ENCODE measurements around the gene GAS7.
A peak's percentile ranks its signal among the peaks of the same experiment; 100 is the strongest.

GAS7 gene

GRCh38 chr17:10156599-10156947, 41.8 kb downstream of the GAS7 start:
- Histone ChIP-seq H2AK5ac (ENCODE audit: low read length) (no peak overlapping the region), H3K4me3 (ENCODE audit: low read length) (no peak overlapping the region), H3K36me3 (ENCODE audit: control insufficient read depth, insufficient read depth, low read length) (no peaks in the 10 kb centered on the region), H3K27me3 (ENCODE audit: insufficient read depth, low read length, poor library complexity) (no peaks in the 10 kb centered on the region), H3K23ac (ENCODE audit: low read length) (no peak overlapping the region), H4K5ac (ENCODE audit: low read length) (no peak overlapping the region), H3K9ac (ENCODE audit: low read length) (no peak overlapping the region), H4K8ac (ENCODE audit: low read depth, low read length) (no peak overlapping the region), H3K4me1 (ENCODE audit: control insufficient read depth, low read depth, low read length) (peaks cover 8% of the 10 kb centered on the region), H2BK120ac (ENCODE audit: low read depth, low read length) (no peak overlapping the region), H3K27ac (ENCODE audit: low read depth, low read length) (peak overlapping the region; percentile 3), H2BK15ac (replicated peaks; ENCODE audit: low read depth) (no peak overlapping the region), H3K18ac (ENCODE audit: low read length) (no peak overlapping the region), H3K79me2 (ENCODE audit: control insufficient read depth, insufficient read depth, low read length) (no peaks in the 10 kb centered on the region), H2BK5ac (ENCODE audit: low read length) (peak overlapping the region; percentile 72), H3K56ac (ENCODE audit: low read length) (peak overlapping the region; percentile 9), H3K79me1 (ENCODE audit: low read length) (no peaks in the 10 kb centered on the region), H3K4ac (ENCODE audit: low read depth, low read length) (no peak overlapping the region), H3K4me2 (ENCODE audit: low read length) (no peak overlapping the region)
- no CpG with 5 or more reads among the region's 4 CpGs for WGBS (ENCODE audit: extremely low coverage, insufficient coverage, low lambda C conversion rate)
- no peak for DNase-seq

- H3K27ac ChIP-seq (ENCODE audit: low read depth, low read length) = no peak overlapping the region
- H2AK5ac ChIP-seq (ENCODE audit: low read length) = no peak overlapping the region
- no peak overlapping the region for H3K23ac ChIP-seq (ENCODE audit: low read length)
- no peak overlapping the region for H2BK120ac ChIP-seq (ENCODE audit: low read depth, low read length)
- H3K79me1 ChIP-seq (ENCODE audit: low read length) = no peaks in the 10 kb centered on the region
- no peaks in the 10 kb centered on the region for H3K79me2 ChIP-seq (ENCODE audit: control insufficient read depth, insufficient read depth, low read length)
- no peak overlapping the region for H3K4ac ChIP-seq (ENCODE audit: low read depth, low read length)
- no peak overlapping the region for H4K8ac ChIP-seq (ENCODE audit: low read depth, low read length)
- DNase-seq = no peak
- no peaks in the 10 kb centered on the region for H3K36me3 ChIP-seq (ENCODE audit: control insufficient read depth, insufficient read depth, low read length)
- H4K5ac ChIP-seq (ENCODE audit: low read length) = no peak overlapping the region
- H2BK5ac ChIP-seq (ENCODE audit: low read length) = no peak overlapping the region
- H3K27me3 ChIP-seq (ENCODE audit: insufficient read depth, low read length, poor library complexity) = no peaks in the 10 kb centered on the region
- H3K4me3 ChIP-seq (ENCODE audit: low read length) = no peak overlapping the region
- no CpG with 5 or more reads among the region's 4 CpGs for WGBS (ENCODE audit: extremely low coverage, insufficient coverage, low lambda C conversion rate)
- H3K4me1 ChIP-seq (ENCODE audit: control insufficient read depth, low read depth, low read length) = peaks cover 8% of the 10 kb centered on the region
- no peak overlapping the region for H3K9ac ChIP-seq (ENCODE audit: low read length)
- H3K4me2 ChIP-seq (ENCODE audit: low read length) = no peak overlapping the region
- no peak overlapping the region for H3K56ac ChIP-seq (ENCODE audit: low read length)
- H2BK15ac ChIP-seq (replicated peaks; ENCODE audit: low read depth) = no peak overlapping the region
- H3K18ac ChIP-seq (ENCODE audit: low read length) = peak overlapping the region; percentile 52
Observed at GRCh38 chr17:10156077-10156435, 42.4 kb downstream of the GAS7 start.

DNA sequence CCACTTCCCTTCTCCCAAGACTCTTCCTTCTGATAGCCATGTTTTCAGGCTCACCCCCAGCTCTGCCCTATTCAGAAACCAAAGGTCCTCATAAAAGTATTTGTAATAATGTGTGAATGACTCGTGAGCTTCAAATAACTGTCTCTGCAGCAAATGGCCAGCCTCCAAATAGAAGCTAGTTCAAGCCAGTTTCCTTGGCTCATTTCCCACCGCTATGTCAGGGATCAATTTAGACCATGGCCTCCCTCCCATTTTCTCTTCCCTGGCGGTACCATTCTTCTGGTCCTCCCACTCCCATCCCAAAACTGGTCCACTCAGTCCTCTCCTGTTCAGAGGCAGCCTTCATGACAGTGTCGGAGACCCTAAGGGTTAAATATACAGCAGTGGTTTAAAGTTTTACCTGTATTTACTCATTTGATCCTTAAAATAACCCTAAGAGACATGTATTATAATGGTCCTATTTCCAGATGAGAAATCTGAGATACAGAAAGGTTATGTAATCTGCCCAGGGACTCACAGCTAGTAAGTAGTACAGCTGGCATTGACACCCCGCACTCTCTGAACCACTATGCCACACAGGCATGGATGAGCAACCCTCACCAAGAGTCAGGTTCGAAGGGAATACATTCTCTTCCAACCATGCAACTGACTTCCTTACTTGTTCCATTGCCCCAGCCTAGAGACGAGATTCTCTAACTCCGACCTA, 42.9 kb downstream of the GAS7 start:
- H4K8ac ChIP-seq (ENCODE audit: low read depth, low read length) = no peak overlapping the region
- H3K27ac ChIP-seq (ENCODE audit: low read depth, low read length) = no peak overlapping the region
- H3K4me2 ChIP-seq (ENCODE audit: low read length) = no peak overlapping the region
- no peaks in the 10 kb centered on the region for H3K79me2 ChIP-seq (ENCODE audit: control insufficient read depth, insufficient read depth, low read length)
- no peaks in the 10 kb centered on the region for H3K27me3 ChIP-seq (ENCODE audit: insufficient read depth, low read length, poor library complexity)
- no peak overlapping the region for H3K9ac ChIP-seq (ENCODE audit: low read length)
- DNase-seq = no peak
- H3K4me3 ChIP-seq (ENCODE audit: low read length) = no peak overlapping the region
- WGBS (ENCODE audit: extremely low coverage, insufficient coverage, low lambda C conversion rate) = no CpG with 5 or more reads among the region's 8 CpGs
- no peaks in the 10 kb centered on the region for H3K79me1 ChIP-seq (ENCODE audit: low read length)
- H3K56ac ChIP-seq (ENCODE audit: low read length) = no peak overlapping the region
- H3K18ac ChIP-seq (ENCODE audit: low read length) = no peak overlapping the region
- no peak overlapping the region for H4K5ac ChIP-seq (ENCODE audit: low read length)
- no peak overlapping the region for H2BK15ac ChIP-seq (replicated peaks; ENCODE audit: low read depth)
- no peak overlapping the region for H3K23ac ChIP-seq (ENCODE audit: low read length)
- peaks cover 8% of the 10 kb centered on the region for H3K4me1 ChIP-seq (ENCODE audit: control insufficient read depth, low read depth, low read length)
- H2BK120ac ChIP-seq (ENCODE audit: low read depth, low read length) = no peak overlapping the region
- H2AK5ac ChIP-seq (ENCODE audit: low read length) = no peak overlapping the region
- H3K36me3 ChIP-seq (ENCODE audit: control insufficient read depth, insufficient read depth, low read length) = no peaks in the 10 kb centered on the region
- no peak overlapping the region for H3K4ac ChIP-seq (ENCODE audit: low read depth, low read length)
- no peak overlapping the region for H2BK5ac ChIP-seq (ENCODE audit: low read length)

DNA sequence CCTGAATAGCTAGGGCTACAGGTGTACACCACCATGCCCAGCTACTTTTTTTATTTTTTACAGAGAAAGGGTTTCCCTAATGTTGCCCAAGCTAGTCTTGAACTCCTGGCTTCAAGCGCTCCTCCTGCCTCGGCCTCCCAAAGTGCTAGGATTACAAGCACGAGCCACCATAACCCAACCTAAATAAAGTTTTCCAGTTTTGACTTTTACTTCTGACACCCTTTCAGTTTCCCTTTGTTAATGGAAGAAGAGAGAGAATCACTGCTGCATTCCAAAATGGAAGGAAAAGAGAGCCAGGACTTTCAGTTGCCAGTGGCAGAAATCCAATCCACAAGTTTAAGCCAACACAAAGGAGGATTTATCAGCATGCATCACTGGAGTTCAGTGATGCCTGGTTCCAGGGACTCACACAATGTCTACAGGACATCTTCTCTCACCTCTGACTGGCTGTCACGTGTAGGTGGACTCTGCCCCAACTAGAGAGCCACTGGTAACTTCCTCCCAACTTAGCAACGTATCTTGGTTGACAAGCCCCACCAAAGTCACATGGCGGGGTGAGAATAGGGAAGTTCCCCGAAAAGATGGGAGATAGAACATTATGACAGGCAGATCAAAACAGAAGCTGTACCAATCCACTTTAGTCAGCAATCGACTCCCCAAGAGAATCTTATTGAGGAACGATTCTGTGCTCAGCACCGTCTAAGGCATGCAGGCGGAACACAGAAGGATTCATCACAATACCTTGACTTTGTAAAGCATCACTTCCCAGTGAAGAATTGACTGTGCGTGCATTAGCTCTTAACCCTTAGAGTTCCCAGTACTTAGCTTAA, 46.5 kb downstream of the GAS7 start:
- no peak overlapping the region for H2BK15ac ChIP-seq (replicated peaks; ENCODE audit: low read depth)
- H3K79me1 ChIP-seq (ENCODE audit: low read length) = no peaks in the 10 kb centered on the region
- no peak overlapping the region for H3K4me3 ChIP-seq (ENCODE audit: low read length)
- no peaks in the 10 kb centered on the region for H3K79me2 ChIP-seq (ENCODE audit: control insufficient read depth, insufficient read depth, low read length)
- no peak overlapping the region for H4K5ac ChIP-seq (ENCODE audit: low read length)
- H3K4me2 ChIP-seq (ENCODE audit: low read length) = no peak overlapping the region
- H3K18ac ChIP-seq (ENCODE audit: low read length) = no peak overlapping the region
- no peak overlapping the region for H3K9ac ChIP-seq (ENCODE audit: low read length)
- no peak overlapping the region for H3K56ac ChIP-seq (ENCODE audit: low read length)
- H3K27ac ChIP-seq (ENCODE audit: low read depth, low read length) = no peak overlapping the region
- H3K36me3 ChIP-seq (ENCODE audit: control insufficient read depth, insufficient read depth, low read length) = no peaks in the 10 kb centered on the region
- no CpG with 5 or more reads among the region's 12 CpGs for WGBS (ENCODE audit: extremely low coverage, insufficient coverage, low lambda C conversion rate)
- DNase-seq = peak; percentile 54
- peaks cover 2% of the 10 kb centered on the region for H3K4me1 ChIP-seq (ENCODE audit: control insufficient read depth, low read depth, low read length)
- H3K4ac ChIP-seq (ENCODE audit: low read depth, low read length) = no peak overlapping the region
- H2BK120ac ChIP-seq (ENCODE audit: low read depth, low read length) = no peak overlapping the region
- no peak overlapping the region for H3K23ac ChIP-seq (ENCODE audit: low read length)
- no peak overlapping the region for H2AK5ac ChIP-seq (ENCODE audit: low read length)
- H3K27me3 ChIP-seq (ENCODE audit: insufficient read depth, low read length, poor library complexity) = no peaks in the 10 kb centered on the region
- no peak overlapping the region for H4K8ac ChIP-seq (ENCODE audit: low read depth, low read length)
- no peak overlapping the region for H2BK5ac ChIP-seq (ENCODE audit: low read length)

GRCh38 chr17:10149573-10150399, 48.6 kb downstream of the GAS7 start:
- WGBS (ENCODE audit: extremely low coverage, insufficient coverage, low lambda C conversion rate) = no CpG with 5 or more reads among the region's 8 CpGs
- H2BK5ac ChIP-seq (ENCODE audit: low read length) = no peak overlapping the region
- no peak overlapping the region for H2BK120ac ChIP-seq (ENCODE audit: low read depth, low read length)
- H3K9ac ChIP-seq (ENCODE audit: low read length) = no peak overlapping the region
- H3K27me3 ChIP-seq (ENCODE audit: insufficient read depth, low read length, poor library complexity) = no peaks in the 10 kb centered on the region
- no peaks in the 10 kb centered on the region for H3K79me1 ChIP-seq (ENCODE audit: low read length)
- no peak overlapping the region for H3K56ac ChIP-seq (ENCODE audit: low read length)
- DNase-seq = peak; percentile 70
- H3K4me1 ChIP-seq (ENCODE audit: control insufficient read depth, low read depth, low read length) = no peaks in the 10 kb centered on the region
- H3K27ac ChIP-seq (ENCODE audit: low read depth, low read length) = no peak overlapping the region
- H3K79me2 ChIP-seq (ENCODE audit: control insufficient read depth, insufficient read depth, low read length) = no peaks in the 10 kb centered on the region
- no peak overlapping the region for H2AK5ac ChIP-seq (ENCODE audit: low read length)
- H3K36me3 ChIP-seq (ENCODE audit: control insufficient read depth, insufficient read depth, low read length) = no peaks in the 10 kb centered on the region
- H3K4ac ChIP-seq (ENCODE audit: low read depth, low read length) = no peak overlapping the region
- no peak overlapping the region for H4K5ac ChIP-seq (ENCODE audit: low read length)
- no peak overlapping the region for H2BK15ac ChIP-seq (replicated peaks; ENCODE audit: low read depth)
- no peak overlapping the region for H3K18ac ChIP-seq (ENCODE audit: low read length)
- no peak overlapping the region for H3K23ac ChIP-seq (ENCODE audit: low read length)
- H4K8ac ChIP-seq (ENCODE audit: low read depth, low read length) = no peak overlapping the region
- no peak overlapping the region for H3K4me2 ChIP-seq (ENCODE audit: low read length)
- no peak overlapping the region for H3K4me3 ChIP-seq (ENCODE audit: low read length)

Measured in mesendoderm (in vitro differentiated cells).